ENCODE results near the gene TENM4.

DNA sequence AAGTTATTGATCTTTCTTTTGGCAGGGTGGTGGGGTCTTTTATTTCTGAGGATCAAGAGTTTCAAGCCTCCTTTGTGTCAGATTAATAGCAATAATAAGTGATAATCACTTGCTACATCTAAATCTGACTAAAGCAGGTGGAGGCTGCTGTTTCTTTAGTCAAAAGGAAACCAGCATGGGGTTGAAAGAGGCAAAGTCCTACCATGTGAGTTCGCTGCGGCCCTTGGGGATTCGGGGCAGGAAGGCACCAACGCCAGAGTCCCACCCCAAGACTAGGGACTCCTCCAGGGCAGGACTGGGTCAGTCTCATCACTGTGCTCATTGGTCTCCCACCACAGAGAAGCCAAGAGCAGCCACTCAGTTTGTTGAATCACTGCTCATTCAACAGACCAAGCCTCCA lies 73.0 kb downstream of the TENM4 start:
- TF ChIP-seq EZH2 (IDR thresholded peaks at IDR 0.05) (no peak), POLR2AphosphoS5 (IDR thresholded peaks at IDR 0.05; ENCODE audit: borderline replicate concordance, low read depth, low read length) (no peak)
